ENCODE results near the gene DIS3L2. TPM values are rescaled to one million over a fixed set of nuclear protein-coding genes. Genes with fewer than 3 reads are reported as not detected.
"Not testable (repeated sequence)": the region's sequence is repeated elsewhere in the genome, so short reads cannot be mapped to it uniquely, and the experiment has no call there.

The DIS3L2 gene
- total RNA-seq, 1 donor from 2014 or later = 42.1 TPM

- no peaks in the 10 kb centered on the region for H3K36me3 Mint-ChIP-seq (ENCODE audit: unreplicated experiment)
- no peak for DNase-seq
- no peak overlapping the region for H3K27ac Mint-ChIP-seq (ENCODE audit: unreplicated experiment)
- H3K27me3 Mint-ChIP-seq (ENCODE audit: unreplicated experiment) = peaks cover 2% of the 10 kb centered on the region
- no peak for TF ChIP-seq CTCF (IDR thresholded peaks at IDR 0.05; ENCODE audit: partially characterized antibody, unreplicated experiment)
- H3K4me1 Mint-ChIP-seq (ENCODE audit: low read depth, unreplicated experiment) = no peaks in the 10 kb centered on the region
- peaks cover 3% of the 10 kb centered on the region for H3K9me3 Mint-ChIP-seq (ENCODE audit: unreplicated experiment)
- H3K4me3 Mint-ChIP-seq (ENCODE audit: unreplicated experiment) = no peak overlapping the region
These were observed 416.6 kb downstream of the DIS3L2 start for GRCh38 chr2:232377841-232378734.

- H3K4me1 Mint-ChIP-seq (ENCODE audit: low read depth, unreplicated experiment); DNase-seq; H3K27me3 Mint-ChIP-seq (ENCODE audit: unreplicated experiment); H3K4me3 Mint-ChIP-seq (ENCODE audit: unreplicated experiment); H3K27ac Mint-ChIP-seq (ENCODE audit: unreplicated experiment); H3K36me3 Mint-ChIP-seq (ENCODE audit: unreplicated experiment); H3K9me3 Mint-ChIP-seq (ENCODE audit: unreplicated experiment): not testable (repeated sequence)
These were observed 417.2 kb downstream of the DIS3L2 start, which contains the start of gene ALPP for GRCh38 chr2:232378735-232379151. Gene ALPP (plus strand): TSS chr2:232378751. CDS start chr2:232378803, 52 bp downstream.

GRCh38 chr2:232379610-232380590 is 418.4 kb downstream of the DIS3L2 start:
- H3K9me3 Mint-ChIP-seq (ENCODE audit: unreplicated experiment); DNase-seq; H3K4me3 Mint-ChIP-seq (ENCODE audit: unreplicated experiment); H3K4me1 Mint-ChIP-seq (ENCODE audit: low read depth, unreplicated experiment); H3K27me3 Mint-ChIP-seq (ENCODE audit: unreplicated experiment); H3K36me3 Mint-ChIP-seq (ENCODE audit: unreplicated experiment); H3K27ac Mint-ChIP-seq (ENCODE audit: unreplicated experiment): not testable (repeated sequence)

GRCh38 chr2:232381204-232382031 is 419.9 kb downstream of the DIS3L2 start:
- not testable (repeated sequence) for DNase-seq; H3K4me3 Mint-ChIP-seq (ENCODE audit: unreplicated experiment); H3K27ac Mint-ChIP-seq (ENCODE audit: unreplicated experiment); H3K36me3 Mint-ChIP-seq (ENCODE audit: unreplicated experiment); H3K4me1 Mint-ChIP-seq (ENCODE audit: low read depth, unreplicated experiment); H3K9me3 Mint-ChIP-seq (ENCODE audit: unreplicated experiment)
- H3K27me3 Mint-ChIP-seq (ENCODE audit: unreplicated experiment) = peaks cover 18% of the 10 kb centered on the region

GRCh38 chr2:232382331-232383225 is 421.1 kb downstream of the DIS3L2 start:
- Mint-ChIP-seq H3K27me3 (ENCODE audit: unreplicated experiment) (peaks cover 18% of the 10 kb centered on the region), H3K9me3 (ENCODE audit: unreplicated experiment) (no peaks in the 10 kb centered on the region), H3K27ac (ENCODE audit: unreplicated experiment) (no peak overlapping the region), H3K36me3 (ENCODE audit: unreplicated experiment) (no peaks in the 10 kb centered on the region), H3K4me3 (ENCODE audit: unreplicated experiment) (no peak overlapping the region), H3K4me1 (ENCODE audit: low read depth, unreplicated experiment) (no peaks in the 10 kb centered on the region)
- TF ChIP-seq CTCF (IDR thresholded peaks at IDR 0.05; ENCODE audit: partially characterized antibody, unreplicated experiment) = no peak
- no peak for DNase-seq
